WERI-Rb-1 (cell line): ENCODE measurements around the gene GDF2.
A peak's percentile ranks its signal among the peaks of the same experiment; 100 is the strongest.

Source experiments
- DNase-seq: peaks from one replicate; pipeline ENCODE4 v3.0.0-alpha.2; 2020
- H3K27ac ChIP-seq: fragments of 250-450 bp; sonication (Bioruptor Pico); 2 replicates; pipeline ENCODE4 v1.5.1; 2020; ENCODE audit warnings: mild to moderate bottlenecking, moderate library complexity
- H3K27me3 ChIP-seq: fragments of 250-450 bp; sonication (Bioruptor Pico); 2 replicates; pipeline ENCODE4 v1.5.1; 2021; ENCODE audit warnings: mild to moderate bottlenecking, low read depth, moderate library complexity; ENCODE audit not compliant: insufficient read depth, severe bottlenecking
- H3K36me3 ChIP-seq: fragments of 250-450 bp; sonication (Bioruptor Pico); 2 replicates; pipeline ENCODE4 v1.5.1; 2020; ENCODE audit warnings: mild to moderate bottlenecking, moderate library complexity
- H3K4me3 ChIP-seq: 2 replicates; pipeline ENCODE4 v1.5.1; 2011; ENCODE audit warnings: low read depth, mild to moderate bottlenecking, control low read depth, low read length
- H3K9me3 ChIP-seq: fragments of 250-450 bp; sonication (Bioruptor Pico); 2 replicates; pipeline ENCODE4 v1.5.1; 2021; ENCODE audit warnings: mild to moderate bottlenecking, moderate library complexity; ENCODE audit not compliant: severe bottlenecking
- TF ChIP-seq, protein P1 (sequence below): IDR thresholded peaks from 2 replicates; pipeline ENCODE4 v1.5.1; 2011; ENCODE audit warnings: low read depth, mild to moderate bottlenecking, control low read depth, inconsistent platforms, low read length

Gene GDF2

DNA sequence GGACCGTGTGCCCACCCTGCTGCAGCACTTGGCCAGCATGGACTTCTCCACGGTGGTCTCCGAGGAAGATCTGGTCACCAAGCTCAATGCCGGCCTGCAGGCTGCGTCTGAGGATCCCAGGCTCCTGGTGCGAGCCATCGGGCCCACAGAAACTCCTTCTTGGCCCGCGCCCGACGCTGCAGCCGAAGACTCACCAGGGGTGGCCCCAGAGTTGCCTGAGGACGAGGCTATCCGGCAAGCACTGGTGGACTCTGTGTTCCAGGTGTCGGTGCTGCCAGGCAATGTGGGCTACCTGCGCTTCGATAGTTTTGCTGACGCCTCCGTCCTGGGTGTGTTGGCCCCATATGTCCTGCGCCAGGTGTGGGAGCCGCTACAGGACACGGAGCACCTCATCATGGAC lies 27.3 kb downstream of the GDF2 start:
- TF ChIP-seq, protein P1, sequence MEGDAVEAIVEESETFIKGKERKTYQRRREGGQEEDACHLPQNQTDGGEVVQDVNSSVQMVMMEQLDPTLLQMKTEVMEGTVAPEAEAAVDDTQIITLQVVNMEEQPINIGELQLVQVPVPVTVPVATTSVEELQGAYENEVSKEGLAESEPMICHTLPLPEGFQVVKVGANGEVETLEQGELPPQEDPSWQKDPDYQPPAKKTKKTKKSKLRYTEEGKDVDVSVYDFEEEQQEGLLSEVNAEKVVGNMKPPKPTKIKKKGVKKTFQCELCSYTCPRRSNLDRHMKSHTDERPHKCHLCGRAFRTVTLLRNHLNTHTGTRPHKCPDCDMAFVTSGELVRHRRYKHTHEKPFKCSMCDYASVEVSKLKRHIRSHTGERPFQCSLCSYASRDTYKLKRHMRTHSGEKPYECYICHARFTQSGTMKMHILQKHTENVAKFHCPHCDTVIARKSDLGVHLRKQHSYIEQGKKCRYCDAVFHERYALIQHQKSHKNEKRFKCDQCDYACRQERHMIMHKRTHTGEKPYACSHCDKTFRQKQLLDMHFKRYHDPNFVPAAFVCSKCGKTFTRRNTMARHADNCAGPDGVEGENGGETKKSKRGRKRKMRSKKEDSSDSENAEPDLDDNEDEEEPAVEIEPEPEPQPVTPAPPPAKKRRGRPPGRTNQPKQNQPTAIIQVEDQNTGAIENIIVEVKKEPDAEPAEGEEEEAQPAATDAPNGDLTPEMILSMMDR, result no peak
- Histone ChIP-seq H3K36me3 (peaks cover 52% of the 10 kb centered on the region), H3K27me3 (no peaks in the 10 kb centered on the region), H3K4me3 (peak overlapping the region; percentile 80), H3K27ac (peak overlapping the region; percentile 91), H3K9me3 (no peaks in the 10 kb centered on the region)
- no peak for DNase-seq

DNA sequence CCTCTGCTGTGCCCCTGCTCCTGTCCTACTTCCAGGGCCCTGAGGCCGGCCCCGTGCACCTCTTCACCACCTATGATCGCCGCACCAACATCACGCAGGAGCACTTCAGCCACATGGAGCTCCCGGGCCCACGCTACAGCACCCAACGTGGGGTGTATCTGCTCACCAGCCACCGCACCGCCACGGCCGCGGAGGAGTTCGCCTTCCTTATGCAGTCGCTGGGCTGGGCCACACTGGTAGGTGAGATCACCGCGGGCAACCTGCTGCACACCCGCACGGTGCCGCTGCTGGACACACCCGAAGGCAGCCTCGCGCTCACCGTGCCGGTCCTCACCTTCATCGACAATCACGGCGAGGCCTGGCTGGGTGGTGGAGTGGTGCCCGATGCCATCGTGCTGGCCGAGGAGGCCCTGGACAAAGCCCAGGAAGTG lies 27.7 kb downstream of the GDF2 start:
- H3K27me3 ChIP-seq, result no peaks in the 10 kb centered on the region
- peak; percentile 62 for DNase-seq
- TF ChIP-seq, protein P1, result peak; percentile 42

DNA sequence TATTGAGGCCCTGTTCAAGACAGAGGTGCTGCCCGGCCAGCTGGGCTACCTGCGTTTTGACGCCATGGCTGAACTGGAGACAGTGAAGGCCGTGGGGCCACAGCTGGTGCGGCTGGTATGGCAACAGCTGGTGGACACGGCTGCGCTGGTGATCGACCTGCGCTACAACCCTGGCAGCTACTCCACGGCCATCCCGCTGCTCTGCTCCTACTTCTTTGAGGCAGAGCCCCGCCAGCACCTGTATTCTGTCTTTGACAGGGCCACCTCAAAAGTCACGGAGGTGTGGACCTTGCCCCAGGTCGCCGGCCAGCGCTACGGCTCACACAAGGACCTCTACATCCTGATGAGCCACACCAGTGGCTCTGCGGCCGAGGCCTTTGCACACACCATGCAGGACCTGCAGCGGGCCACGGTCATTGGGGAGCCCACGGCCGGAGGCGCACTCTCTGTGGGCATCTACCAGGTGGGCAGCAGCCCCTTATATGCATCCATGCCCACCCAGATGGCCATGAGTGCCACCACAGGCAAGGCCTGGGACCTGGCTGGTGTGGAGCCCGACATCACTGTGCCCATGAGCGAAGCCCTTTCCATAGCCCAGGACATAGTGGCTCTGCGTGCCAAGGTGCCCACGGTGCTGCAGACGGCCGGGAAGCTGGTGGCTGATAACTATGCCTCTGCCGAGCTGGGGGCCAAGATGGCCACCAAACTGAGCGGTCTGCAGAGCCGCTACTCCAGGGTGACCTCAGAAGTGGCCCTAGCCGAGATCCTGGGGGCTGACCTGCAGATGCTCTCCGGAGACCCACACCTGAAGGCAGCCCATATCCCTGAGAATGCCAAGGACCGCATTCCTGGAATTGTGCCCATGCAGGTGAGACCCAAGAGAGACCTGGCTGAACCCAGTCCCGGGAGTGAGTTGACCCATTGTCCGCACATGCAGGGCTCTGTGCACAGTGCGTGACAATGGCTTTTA lies 28.7 kb downstream of the GDF2 start:
- Histone ChIP-seq H3K27me3 (no peaks in the 10 kb centered on the region), H3K36me3 (peaks cover 66% of the 10 kb centered on the region), H3K27ac (peak overlapping the region; percentile 91), H3K4me3 (peak overlapping the region; percentile 80), H3K9me3 (no peaks in the 10 kb centered on the region)
- no peak for DNase-seq
- TF ChIP-seq, protein P1, result no peak

More for the DNA sequence above, 27.7 kb downstream of the GDF2 start:
- Histone ChIP-seq H3K27ac (peak overlapping the region; percentile 91), H3K36me3 (peaks cover 56% of the 10 kb centered on the region), H3K9me3 (no peaks in the 10 kb centered on the region), H3K4me3 (peak overlapping the region; percentile 80)

DNA sequence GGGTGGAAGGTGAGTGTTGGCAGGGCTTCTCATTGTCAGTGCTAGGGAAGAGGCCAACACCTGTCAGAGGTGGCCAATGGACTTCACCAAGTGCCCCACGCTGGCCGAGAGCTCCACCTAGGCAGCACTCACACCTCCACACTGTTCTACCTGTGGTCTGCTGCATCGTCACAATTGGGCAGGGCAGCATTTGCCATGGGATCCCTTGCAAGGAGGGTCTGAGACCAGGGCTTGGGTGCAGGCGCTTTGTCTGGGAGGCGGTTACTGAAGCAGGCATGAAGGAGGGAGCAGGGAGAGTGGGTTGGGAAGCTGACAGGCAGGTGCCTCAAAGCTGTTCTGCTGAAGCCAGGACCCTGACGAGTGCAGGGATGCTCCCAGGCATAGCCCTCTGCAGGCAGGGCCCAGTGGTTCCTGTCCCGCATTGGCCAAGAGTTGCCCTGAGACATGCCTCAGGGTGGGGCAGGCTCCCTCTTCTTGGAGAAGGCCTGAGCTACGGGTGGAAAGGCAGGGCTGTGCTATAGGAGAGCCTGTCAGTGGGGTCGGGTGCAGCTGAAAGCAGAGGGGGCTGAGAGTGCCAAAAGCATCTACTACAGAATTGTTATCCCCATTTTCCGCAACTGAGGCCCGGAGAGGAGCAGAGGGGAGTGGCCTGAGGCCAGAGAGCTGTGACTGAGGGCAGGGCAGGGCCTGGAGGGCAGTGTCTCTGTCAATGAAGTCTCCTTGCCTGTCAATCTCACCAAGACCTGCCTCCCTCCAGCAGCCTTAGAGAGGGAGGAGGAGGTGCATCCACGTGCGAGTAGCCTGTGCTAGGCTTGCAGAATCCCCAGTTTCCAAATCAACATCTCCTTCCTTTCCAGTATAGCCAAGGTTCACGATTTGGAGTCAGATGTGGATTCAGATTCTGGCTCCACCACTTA lies 29.9 kb downstream of the GDF2 start:
- Histone ChIP-seq H3K36me3 (peaks cover 78% of the 10 kb centered on the region), H3K9me3 (no peaks in the 10 kb centered on the region), H3K27me3 (no peaks in the 10 kb centered on the region), H3K4me3 (peak overlapping the region; percentile 80), H3K27ac (no peak overlapping the region; the same call in 1 of the 2 replicates)
- DNase-seq, result no peak
- TF ChIP-seq, protein P1, result no peak

DNA sequence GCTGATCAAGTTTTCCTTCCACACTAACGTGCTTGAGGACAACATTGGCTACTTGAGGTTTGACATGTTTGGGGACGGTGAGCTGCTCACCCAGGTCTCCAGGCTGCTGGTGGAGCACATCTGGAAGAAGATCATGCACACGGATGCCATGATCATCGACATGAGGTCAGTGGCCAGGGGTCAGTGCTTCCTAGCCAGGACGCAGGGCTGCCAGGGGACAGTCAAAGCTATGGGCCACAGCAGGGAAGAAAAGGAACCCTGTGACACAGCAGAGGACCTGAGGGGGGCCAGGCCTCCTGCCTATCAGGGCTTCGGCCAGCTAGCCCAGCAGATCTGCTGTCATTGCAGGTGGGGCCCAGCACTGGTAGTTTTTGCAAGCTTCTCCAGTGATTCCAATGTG lies 31.1 kb downstream of the GDF2 start:
- H3K4me3 ChIP-seq, result no peak overlapping the region; the same call in 1 of the 2 replicates
- no peak for DNase-seq
- no peaks in the 10 kb centered on the region for H3K9me3 ChIP-seq
- no peak overlapping the region for H3K27ac ChIP-seq
- H3K36me3 ChIP-seq, result peaks cover 90% of the 10 kb centered on the region
- no peaks in the 10 kb centered on the region for H3K27me3 ChIP-seq
- TF ChIP-seq, protein P1, result no peak
